GM12878 (cell line): ENCODE data around the gene NAV1. TPM values are rescaled to one million over a fixed set of nuclear protein-coding genes. Genes with fewer than 3 reads are reported as not detected.

Experiments
- ATAC-seq: fragments of 200-7000 bp; cut with Tn5 transposase; 3 replicates; pipeline ENCODE4 v1.9.1; 2020; ENCODE audit warnings: mild to moderate bottlenecking, moderate library complexity
- BruUV-seq: library from RNA; stranded (reverse); fragments of 400-500 nt; replicated peaks from 2 replicates; lab custom pipeline; 2021; lab: Mats Ljungman, UMichigan
- CTCF ChIA-PET: fragments of 300-600 bp; sonication (Branson Sonifier 250); formaldehyde crosslinking; extraction: SDS; loops from one replicate; lab custom pipeline; 2021; ENCODE audit warnings: inconsistent platforms; lab: Yijun Ruan, JAX
- POLR2A ChIA-PET: fragments of 350-600 bp; formaldehyde crosslinking; extraction: SDS; loops from one replicate; lab custom pipeline; 2021; ENCODE audit warnings: inconsistent platforms; lab: Charles Lee
- RAD21 ChIA-PET: fragments of 300-600 bp; sonication (Branson Sonifier 250); formaldehyde crosslinking; loops from one replicate; lab custom pipeline; 2023; ENCODE audit warnings: antibody characterized with exemption; ENCODE audit not compliant: unreplicated experiment; lab: Charles Lee
- SMC1A ChIA-PET: fragments of 300-600 bp; sonication (Branson Sonifier 250); formaldehyde crosslinking; loops from one replicate; lab custom pipeline; 2023; ENCODE audit not compliant: unreplicated experiment, uncharacterized antibody; lab: Charles Lee
- DNase-seq: peaks from one replicate; pipeline ENCODE4 v3.0.0-alpha.2; 2011; ENCODE audit warnings: low read depth, low spot score
- FAIRE-seq: peaks from 3 replicates; lab custom pipeline; 2011; peaks lifted over from hg19 to GRCh38; lab: Jason Lieb, UNC
- H2AFZ ChIP-seq: 2 replicates; pipeline ENCODE4 v1.6.0; 2011; ENCODE audit warnings: low read depth, low read length, control low read depth; ENCODE audit not compliant: control insufficient read depth
- H3K27ac ChIP-seq: 2 replicates; pipeline ENCODE4 v1.5.1; 2011; ENCODE audit warnings: control low read depth; ENCODE audit not compliant: control insufficient read depth, insufficient read depth
- H3K27me3 ChIP-seq, 2 experiments: replicated peaks in 1 of 2; 2 replicates each; pipeline versions ENCODE4 v1.6.0 to v1.6.1; 2011; ENCODE audit warnings: low read length in 1 of 2; ENCODE audit not compliant: control insufficient read depth in 2 of 2, insufficient read depth in 2 of 2
- H3K36me3 ChIP-seq, 2 experiments: 2 replicates each; pipeline ENCODE4 v1.5.1; 2011; ENCODE audit warnings: low read length in 1 of 2; ENCODE audit not compliant: control insufficient read depth in 2 of 2, insufficient read depth in 2 of 2
- H3K4me1 ChIP-seq: 2 replicates; pipeline ENCODE4 v1.6.1; 2011; ENCODE audit warnings: mild to moderate bottlenecking, low read length, moderate library complexity, mixed read lengths; ENCODE audit not compliant: control insufficient read depth, insufficient read depth
- H3K4me2 ChIP-seq: 2 replicates; pipeline ENCODE4 v1.6.0; 2011; ENCODE audit warnings: control low read depth; ENCODE audit not compliant: control insufficient read depth, insufficient read depth
- H3K4me3 ChIP-seq: fragments of 200-600 bp; sonication (generic); 2 replicates; pipeline ENCODE4 v1.5.1; 2016
- H3K79me2 ChIP-seq: 2 replicates; pipeline ENCODE4 v1.6.0; 2011; ENCODE audit warnings: low read length; ENCODE audit not compliant: control insufficient read depth, insufficient read depth
- H3K9ac ChIP-seq: 2 replicates; pipeline ENCODE4 v1.8.0; 2011; ENCODE audit warnings: low read length, control low read depth, mixed read lengths; ENCODE audit not compliant: control insufficient read depth, insufficient read depth
- H3K9me3 ChIP-seq: replicated peaks from 3 replicates; pipeline ENCODE4 v1.5.1; 2011; ENCODE audit warnings: mild to moderate bottlenecking, low read length; ENCODE audit not compliant: control insufficient read depth, insufficient read depth
- H4K20me1 ChIP-seq: 2 replicates; pipeline ENCODE4 v1.6.0; 2011; ENCODE audit not compliant: control insufficient read depth, insufficient read depth
- ASH2L ChIP-seq: fragments of 300-600, 200-600 bp; sonication (generic); IDR thresholded peaks from 2 replicates; pipeline ENCODE4 v1.6.1; 2017; ENCODE audit warnings: low read depth, mild to moderate bottlenecking, borderline replicate concordance
- IKZF2 ChIP-seq, 2 experiments: fragments of 450-650 bp; IDR thresholded peaks; 2 replicates each; pipeline ENCODE4 v1.6.1; 2017; ENCODE audit warnings: mild to moderate bottlenecking in 2 of 2, moderate library complexity in 2 of 2
- JUNB ChIP-seq: IDR thresholded peaks from 2 replicates; pipeline ENCODE4 v1.6.1; 2016; ENCODE audit warnings: antibody characterized with exemption, mild to moderate bottlenecking
- NKRF ChIP-seq: fragments of 450-650 bp; conservative IDR thresholded peaks from 2 replicates; pipeline ENCODE4 v1.6.1; 2017; ENCODE audit warnings: mild to moderate bottlenecking, moderate library complexity
- NR2C1 ChIP-seq: fragments of 450-650 bp; IDR thresholded peaks from 2 replicates; pipeline ENCODE4 v1.6.1; 2017; ENCODE audit warnings: antibody characterized with exemption, mild to moderate bottlenecking, moderate library complexity
- NRF1 ChIP-seq: conservative IDR thresholded peaks from 2 replicates; pipeline ENCODE4 v1.6.1; 2011; ENCODE audit warnings: mild to moderate bottlenecking, low read depth, low read length, improper control_type of control experiment
- PKNOX1 ChIP-seq: fragments of 450-650 bp; IDR thresholded peaks from 2 replicates; pipeline ENCODE4 v1.6.1; 2016; ENCODE audit warnings: mild to moderate bottlenecking
- SUZ12 ChIP-seq: fragments of 200-600 bp; sonication (generic); IDR thresholded peaks from one replicate; pipeline ENCODE4 v1.6.1; 2018; ENCODE audit warnings: antibody characterized with exemption, mild to moderate bottlenecking; ENCODE audit not compliant: unreplicated experiment
- TCF3 ChIP-seq: IDR thresholded peaks from 2 replicates; pipeline ENCODE4 v1.6.1; 2012; ENCODE audit warnings: low read depth, mild to moderate bottlenecking, low read length, borderline replicate concordance; ENCODE audit not compliant: insufficient read depth
- ZNF207 ChIP-seq: fragments of 450-650 bp; IDR thresholded peaks from 2 replicates; pipeline ENCODE4 v1.6.1; 2014; ENCODE audit warnings: antibody characterized with exemption, mild to moderate bottlenecking, borderline replicate concordance
- WGBS: methylation state at CpG from one replicate; pipeline ENCODE4 v1.1.6; 2016; ENCODE audit warnings: low lambda C conversion rate; ENCODE audit not compliant: insufficient replicate concordance, insufficient coverage; ENCODE audit errors: missing lambda C conversion rate; 5-methylcytosine and 5-hydroxymethylcytosine counted together
- in situ Hi-C: fragments of 300-500 bp; cut with MboI; formaldehyde crosslinking; loops from 9 replicates; pipeline ENCODE4 v1.14.3; 2018; ENCODE audit warnings: mixed read lengths
- intact Hi-C: fragments of 100-400 bp; cut with micrococcal nuclease; formaldehyde crosslinking; loops from one replicate; pipeline ENCODE4 v1.14.2; 2022; ENCODE audit not compliant: unreplicated experiment
- polyA plus RNA-seq, 11 experiments: library from polyadenylated mRNA; depleted of rRNA in 4 of 11; unstranded in 6 of 11; stranded (reverse) in 5 of 11; fragments of >200 nt; fragmentation: Nextera tagmentation in 4 of 11; fragmentation: Illumina TruSeq in 1 of 11; extraction: Ambion mirVana in 4 of 11; extraction: Trizol in 1 of 11; gene quantifications; 1 replicate in 1 of 11; 2 replicates in 10 of 11; pipeline versions ENCODE4 v1.2.1 to v1.2.3, GENCODE V29; 2011 to 2016; ENCODE audit warnings: inconsistent platforms in 2 of 11, missing spikeins in 2 of 11, low read depth in 1 of 11
- total RNA-seq, 4 experiments: library from RNA; depleted of rRNA in 3 of 4; stranded (reverse); fragments of >200 nt in 3 of 4; fragmentation: Illumina TruSeq in 1 of 4; extraction: Trizol in 1 of 4; gene quantifications; 2 replicates each; pipeline versions ENCODE4 v1.2.1 to v1.2.3, GENCODE V29; 2013 to 2021
- TF ChIP-seq, protein P1 (sequence below): fragments of 150-350 bp; IDR thresholded peaks from 2 replicates; pipeline ENCODE4 v1.6.1; 2016; ENCODE audit warnings: low read depth, low read length

Gene NAV1
- total and polyA plus RNA-seq, 10 of the 15 experiments (the other 5 are each of a cell fraction or from before 2014, with no cell fraction given): 0.04 to 1.3 (median 0.36) TPM

GRCh38 chr1:201568859-201569294 lies 29.9 kb downstream of the NAV1 start (continued):
- TF ChIP-seq PKNOX1: no peak
- TF ChIP-seq SUZ12: no peak
- TF ChIP-seq, protein P1, sequence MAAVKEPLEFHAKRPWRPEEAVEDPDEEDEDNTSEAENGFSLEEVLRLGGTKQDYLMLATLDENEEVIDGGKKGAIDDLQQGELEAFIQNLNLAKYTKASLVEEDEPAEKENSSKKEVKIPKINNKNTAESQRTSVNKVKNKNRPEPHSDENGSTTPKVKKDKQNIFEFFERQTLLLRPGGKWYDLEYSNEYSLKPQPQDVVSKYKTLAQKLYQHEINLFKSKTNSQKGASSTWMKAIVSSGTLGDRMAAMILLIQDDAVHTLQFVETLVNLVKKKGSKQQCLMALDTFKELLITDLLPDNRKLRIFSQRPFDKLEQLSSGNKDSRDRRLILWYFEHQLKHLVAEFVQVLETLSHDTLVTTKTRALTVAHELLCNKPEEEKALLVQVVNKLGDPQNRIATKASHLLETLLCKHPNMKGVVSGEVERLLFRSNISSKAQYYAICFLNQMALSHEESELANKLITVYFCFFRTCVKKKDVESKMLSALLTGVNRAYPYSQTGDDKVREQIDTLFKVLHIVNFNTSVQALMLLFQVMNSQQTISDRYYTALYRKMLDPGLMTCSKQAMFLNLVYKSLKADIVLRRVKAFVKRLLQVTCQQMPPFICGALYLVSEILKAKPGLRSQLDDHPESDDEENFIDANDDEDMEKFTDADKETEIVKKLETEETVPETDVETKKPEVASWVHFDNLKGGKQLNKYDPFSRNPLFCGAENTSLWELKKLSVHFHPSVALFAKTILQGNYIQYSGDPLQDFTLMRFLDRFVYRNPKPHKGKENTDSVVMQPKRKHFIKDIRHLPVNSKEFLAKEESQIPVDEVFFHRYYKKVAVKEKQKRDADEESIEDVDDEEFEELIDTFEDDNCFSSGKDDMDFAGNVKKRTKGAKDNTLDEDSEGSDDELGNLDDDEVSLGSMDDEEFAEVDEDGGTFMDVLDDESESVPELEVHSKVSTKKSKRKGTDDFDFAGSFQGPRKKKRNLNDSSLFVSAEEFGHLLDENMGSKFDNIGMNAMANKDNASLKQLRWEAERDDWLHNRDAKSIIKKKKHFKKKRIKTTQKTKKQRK: no peak

GRCh38 chr1:201570181-201570885 lies 31.4 kb downstream of the NAV1 start:
- POLR2A ChIA-PET: no interaction called here
- H3K27me3 ChIP-seq: no peaks in the 10 kb centered on the region; a peak in 2 of 4 replicates
- no peaks in the 10 kb centered on the region for H3K79me2 ChIP-seq
- RAD21 ChIA-PET: interaction anchor here (1.5 kb wide), 1 partner anchor 10 kb away, joined by 5 read pairs; no protein-coding TSS in a partner anchor
- no peak overlapping the region for H3K9ac ChIP-seq
- H3K9me3 ChIP-seq: no peaks in the 10 kb centered on the region
- no peak overlapping the region for H3K4me2 ChIP-seq
- intact Hi-C loops (no loop called here), in situ Hi-C loops (no loop called here)
- BruUV-seq: no TSS peak
- FAIRE-seq: no peak
- SMC1A ChIA-PET: no interaction called here
- CTCF ChIA-PET: interaction anchor here (0.6 to 1.6 kb wide), 3 partner anchors 11 to 302 kb away, joined by 3 to 7 read pairs (median 3); no protein-coding TSS in a partner anchor
- H3K36me3 ChIP-seq: no peaks in the 10 kb centered on the region
- H3K27ac ChIP-seq: no peak overlapping the region
- H2AFZ ChIP-seq: no peak overlapping the region
- H3K4me3 ChIP-seq: no peak overlapping the region
- no peak for ATAC-seq
- no peaks in the 10 kb centered on the region for H4K20me1 ChIP-seq
- H3K4me1 ChIP-seq: no peaks in the 10 kb centered on the region
- 4% methylated on average over 4 of the region's 4 CpGs for WGBS
- no peak for DNase-seq
- TF ChIP-seq NRF1 (no peak), NR2C1 (no peak), JUNB (no peak), ZNF207 (no peak), TCF3 (no peak), IKZF2 (IDR thresholded peaks at IDR 0.05) (no peak), NKRF (no peak), ASH2L (no peak)
